Fibroblast of pulmonary artery (primary cell): Measurements from ENCODE around the gene SPA17.

ENCODE experiments used
- DNase-seq: peaks from one replicate; pipeline ENCODE4 v3.0.0-alpha.2; 2010; ENCODE audit warnings: low read depth
- H3K4me3 ChIP-seq: replicated peaks from 2 replicates; pipeline ENCODE4 v1.5.1; 2011; ENCODE audit warnings: low read depth, mild to moderate bottlenecking, control low read depth, low read length, moderate library complexity
- CTCF ChIP-seq: IDR thresholded peaks from 2 replicates; pipeline ENCODE4 v1.5.1; 2011; ENCODE audit warnings: mild to moderate bottlenecking, control low read depth, low read length, inconsistent platforms; ENCODE audit errors: missing control alignments

Gene SPA17

DNA sequence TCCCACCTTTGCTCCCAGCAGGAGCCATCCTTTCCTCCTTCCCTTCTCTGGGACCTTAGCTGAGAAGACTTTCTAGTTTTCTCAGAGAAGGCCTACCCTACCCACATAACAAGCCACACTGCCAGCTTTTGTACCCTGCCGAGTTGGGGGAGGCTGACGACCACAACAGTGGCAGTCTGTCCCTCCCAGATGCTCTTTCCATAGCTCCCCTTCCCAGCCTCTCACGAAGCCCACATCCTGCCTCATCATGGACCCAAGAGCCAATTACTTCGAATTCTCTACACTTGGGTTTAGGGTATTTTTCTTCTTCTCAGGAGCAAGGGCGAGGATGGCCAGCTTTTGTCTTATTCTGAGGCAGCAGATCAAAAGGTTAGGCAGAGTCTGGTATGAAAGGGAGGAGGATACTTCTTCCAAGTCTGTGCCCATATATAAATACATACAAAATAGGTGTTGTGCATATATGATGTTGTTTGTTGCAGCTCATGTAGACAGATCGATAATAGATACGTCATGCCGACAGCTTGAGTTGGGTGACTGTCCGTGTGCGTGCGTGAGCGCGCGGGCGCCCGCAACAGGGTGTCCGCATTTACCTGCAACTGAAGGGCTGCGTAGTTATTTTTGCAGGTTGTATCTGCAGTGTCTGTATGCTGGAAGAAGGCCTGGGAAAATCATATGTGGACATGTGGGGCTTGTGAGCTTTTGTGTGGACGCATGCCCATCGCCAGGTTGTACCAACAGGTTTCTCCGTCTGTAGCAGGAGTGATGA lies 65.2 kb downstream of the SPA17 start:
- H3K4me3 ChIP-seq: no peak overlapping the region
- DNase-seq: no peak
- no peak for TF ChIP-seq CTCF

DNA sequence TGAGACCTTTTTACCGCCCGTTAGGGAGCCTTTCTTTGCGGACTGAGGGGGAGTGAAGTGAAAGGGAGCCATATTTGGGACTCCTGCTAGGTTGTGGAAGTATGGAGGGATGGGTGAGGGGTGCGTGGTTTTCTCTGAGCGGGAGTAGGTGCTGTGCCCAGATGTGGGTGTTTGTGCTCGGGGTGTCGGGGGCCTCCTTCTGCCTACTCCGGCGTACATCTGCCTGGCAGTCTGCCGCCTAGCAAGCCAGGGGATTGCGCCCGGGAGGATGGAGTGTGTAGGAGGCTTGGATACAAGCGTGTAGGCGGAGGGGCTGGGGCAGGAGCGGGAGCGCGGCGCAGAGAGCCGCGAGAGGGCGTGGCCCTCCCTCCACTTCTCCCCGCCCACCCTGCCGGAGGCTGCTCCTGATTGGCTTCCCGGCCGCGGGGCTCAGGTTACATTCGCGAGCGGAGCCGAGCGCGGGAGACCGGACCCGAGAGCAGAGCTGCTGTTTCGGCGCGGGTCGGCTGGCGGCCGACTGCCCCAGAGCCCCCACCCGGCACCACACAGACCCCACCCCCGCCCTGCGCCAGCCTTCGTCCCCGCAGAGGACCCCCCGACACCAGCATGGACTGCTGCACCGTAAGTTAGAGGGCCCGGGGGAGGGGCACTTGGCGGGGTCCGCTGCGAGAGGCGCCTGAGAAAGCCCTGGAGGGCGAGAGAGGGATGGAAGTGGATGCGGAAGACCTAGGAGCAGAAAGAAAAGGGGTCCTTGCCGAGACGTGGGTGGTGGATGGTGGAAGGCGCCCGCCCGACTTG lies 66.0 kb downstream of the SPA17 start, which contains the start of gene NRGN:
Gene NRGN, plus strand, starts transcription at position 464 of the 798 bp plus-strand sequence. Its CDS starts 143 bp downstream, at position 607.
- peak; percentile 90 for DNase-seq
- no peak for TF ChIP-seq CTCF
- peak within 1 kb of the TSS; percentile 65 for H3K4me3 ChIP-seq

DNA sequence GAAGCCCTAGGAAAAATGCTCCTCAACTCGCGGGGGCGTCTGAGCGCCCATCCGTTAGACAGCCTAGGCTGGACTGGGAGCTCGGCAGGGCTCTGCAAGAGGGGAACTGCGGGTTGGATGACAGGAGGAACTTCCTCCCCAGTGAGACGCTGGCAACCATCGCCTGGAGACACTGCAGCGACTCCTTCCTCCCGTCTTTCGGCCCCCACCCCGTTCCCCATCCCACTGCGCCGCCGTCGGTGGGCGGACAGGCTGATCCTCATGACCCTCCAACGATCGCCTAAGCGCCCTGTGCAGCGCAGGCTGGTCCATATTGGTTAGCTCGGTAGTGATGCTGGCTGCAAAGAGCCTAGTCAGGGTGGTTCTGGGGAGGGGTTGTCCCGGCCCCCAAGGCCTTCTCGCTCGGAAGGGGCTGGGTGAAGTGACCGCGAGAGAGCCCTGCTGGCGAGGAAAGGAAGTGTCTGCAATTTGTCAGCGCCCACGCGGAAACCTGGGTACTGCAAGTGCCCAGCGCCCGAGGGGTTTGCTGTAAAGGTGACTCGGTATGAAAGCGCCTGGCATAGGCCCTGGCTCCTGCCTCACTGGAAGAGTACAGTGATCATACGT lies 66.7 kb downstream of the SPA17 start:
- DNase-seq: peak; percentile 39
- peak overlapping the region; percentile 65 for H3K4me3 ChIP-seq
- peak; percentile 49 for TF ChIP-seq CTCF

- H3K4me3 ChIP-seq: no peak overlapping the region
- no peak for DNase-seq
- no peak for TF ChIP-seq CTCF
Observed at GRCh38 chr11:124742555-124742954, 68.9 kb downstream of the SPA17 start.

DNA sequence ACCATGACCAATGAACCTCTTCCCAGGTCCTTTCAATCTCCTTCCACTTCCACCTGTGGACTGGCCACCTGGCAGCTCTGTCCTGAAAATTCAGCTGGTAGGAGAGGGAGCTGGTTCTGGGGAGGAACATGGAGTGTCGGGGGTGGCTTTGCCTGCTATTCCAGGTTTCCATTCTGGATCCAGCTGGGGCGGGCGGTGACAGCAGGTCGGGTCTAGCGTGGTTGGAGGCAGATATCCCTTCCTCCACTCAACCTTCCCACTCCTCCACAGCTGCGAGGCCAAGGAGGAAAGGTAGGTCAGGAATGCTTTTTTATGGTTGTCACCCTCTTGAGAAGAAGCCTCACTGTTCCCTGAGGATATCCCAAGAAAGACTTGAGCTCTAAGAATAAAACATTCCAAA lies 69.3 kb downstream of the SPA17 start:
- H3K4me3 ChIP-seq: no peak overlapping the region
- TF ChIP-seq CTCF: no peak
- no peak for DNase-seq

GRCh38 chr11:124745270-124745834 lies 71.6 kb downstream of the SPA17 start:
- no peak overlapping the region for H3K4me3 ChIP-seq
- no peak for TF ChIP-seq CTCF
- no peak for DNase-seq
